Lung microvascular endothelial cell (primary cell): ENCODE results near the gene JPH4. TPM values are rescaled to one million over a fixed set of nuclear protein-coding genes. Genes with fewer than 3 reads are reported as not detected.

Experiments
- DNase-seq, 2 donors: peaks; one replicate each; pipeline versions ENCODE4 v3.0.0 to v3.0.0-alpha.2; 2010; ENCODE audit warnings: low read depth in 2 of 2
- total RNA-seq: library from RNA; depleted of rRNA; stranded (reverse); fragments of >200 nt; gene quantifications from 2 replicates; pipeline ENCODE4 v1.2.1, GENCODE V29; 2014

The JPH4 gene
- total RNA-seq, 1 donor from 2014 or later, result not detected

DNA sequence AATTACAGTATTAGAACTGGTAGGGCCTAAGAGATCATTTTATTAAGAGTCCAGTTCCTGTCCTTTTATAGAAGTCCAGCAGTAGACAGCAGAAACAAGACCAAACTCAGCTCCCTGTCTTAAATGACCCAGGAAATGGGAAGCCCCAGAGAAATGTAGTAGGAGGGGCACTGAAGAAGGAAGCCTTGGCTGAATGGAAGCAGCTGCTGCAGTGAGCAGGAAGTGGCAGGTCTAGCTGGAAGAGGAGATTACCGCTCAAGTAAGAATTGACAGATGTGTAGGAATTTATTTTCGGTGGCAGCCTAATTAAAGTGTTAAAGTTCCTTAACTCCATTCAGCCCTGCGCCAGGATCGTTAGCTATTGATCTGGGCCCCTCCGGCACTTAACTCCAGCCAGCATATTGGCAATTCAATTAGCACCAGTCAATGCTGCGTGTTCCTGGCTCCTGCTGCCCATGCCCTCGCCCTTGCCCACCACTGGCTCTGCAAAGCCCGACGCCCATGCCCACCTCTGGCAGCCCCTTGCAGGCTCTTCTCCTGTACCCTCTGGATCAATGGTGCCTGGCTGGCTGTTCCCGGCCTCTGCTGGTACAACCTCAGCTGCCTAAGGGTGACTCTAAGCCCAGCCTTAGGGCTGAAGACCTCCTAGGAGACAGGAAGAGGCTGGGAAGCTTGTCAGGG is 48.1 kb downstream of the JPH4 start:
- no peak for DNase-seq

DNA sequence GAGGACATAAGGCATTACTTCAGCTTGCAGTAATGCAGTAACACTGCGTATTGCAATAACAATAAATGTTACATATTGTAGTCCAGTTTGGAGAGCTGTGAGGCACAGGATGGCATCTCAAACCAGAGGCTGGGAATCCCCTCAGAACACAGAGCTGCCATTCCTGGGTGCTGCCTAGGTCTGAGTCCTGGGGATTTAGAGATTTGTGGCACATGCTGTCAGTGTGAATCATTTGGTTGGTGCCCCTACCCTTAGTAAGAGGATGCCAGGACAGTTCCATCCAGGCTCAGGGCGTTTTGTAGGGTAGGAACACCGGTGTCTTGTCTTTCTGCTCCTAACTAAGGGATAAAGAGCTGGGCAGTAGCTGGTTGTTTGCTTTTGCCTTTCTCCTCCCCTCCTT is 49.6 kb downstream of the JPH4 start:
- no peak for DNase-seq

DNA sequence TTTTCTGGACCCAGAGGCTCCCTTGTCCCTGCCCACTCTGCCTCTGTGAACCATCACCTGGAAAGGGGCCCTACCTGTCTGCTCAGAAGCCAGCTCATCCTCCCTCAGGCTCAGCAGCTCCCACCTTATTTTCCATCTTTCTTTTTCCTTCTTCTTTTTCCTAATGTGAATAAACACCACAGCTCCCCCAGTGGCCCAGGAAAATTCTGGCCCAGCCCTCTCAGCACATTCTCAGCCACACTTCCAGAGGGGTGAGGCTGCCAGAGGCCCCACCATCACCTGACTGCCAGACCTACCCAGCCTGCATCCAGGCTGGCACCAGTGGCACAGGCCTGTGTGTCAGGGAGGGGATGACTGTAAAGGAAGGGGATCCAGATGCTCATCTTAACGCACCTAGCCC is 50.0 kb downstream of the JPH4 start:
- no peak for DNase-seq

DNA sequence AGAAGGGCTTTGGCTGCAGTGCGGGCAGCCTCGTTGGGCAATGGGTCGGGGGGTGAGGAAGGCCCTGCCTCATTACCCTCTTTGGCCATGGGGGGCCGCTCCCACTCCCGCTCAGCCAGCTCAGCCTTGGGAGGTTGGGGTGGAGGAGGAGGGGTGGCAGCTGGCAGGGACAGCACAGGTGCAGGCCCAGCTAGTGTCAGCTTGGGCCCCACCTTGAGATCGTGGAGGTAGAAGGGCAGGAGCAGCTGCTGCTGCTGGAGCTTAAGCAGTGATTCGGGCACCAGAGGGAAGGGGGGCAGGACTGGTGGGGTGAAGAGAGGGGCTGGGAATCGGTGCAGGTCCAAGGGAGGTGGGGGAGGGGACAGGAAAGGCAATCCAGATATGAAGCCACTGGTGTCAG is 53.0 kb downstream of the JPH4 start:
- DNase-seq, result no peak

DNA sequence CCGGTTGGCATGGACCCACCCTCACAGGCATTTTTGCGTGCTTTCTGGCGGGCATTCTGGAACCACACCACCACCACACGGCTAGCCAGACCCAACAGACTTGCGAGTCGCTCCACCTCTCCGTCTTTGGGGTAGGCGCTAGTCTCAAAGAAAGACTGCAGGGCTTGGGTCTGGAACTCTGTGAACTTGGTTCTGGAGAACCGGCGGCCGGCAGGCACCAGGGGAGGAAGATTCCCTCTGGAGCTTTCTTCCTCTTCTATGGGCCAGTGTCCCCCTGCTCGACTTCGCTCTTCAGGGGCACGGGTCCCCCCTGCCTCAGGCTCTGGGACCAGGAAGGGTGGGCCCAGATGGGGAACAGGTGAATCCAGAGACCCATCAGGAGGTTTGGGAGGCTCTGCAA is 53.6 kb downstream of the JPH4 start:
- no peak for DNase-seq

DNA sequence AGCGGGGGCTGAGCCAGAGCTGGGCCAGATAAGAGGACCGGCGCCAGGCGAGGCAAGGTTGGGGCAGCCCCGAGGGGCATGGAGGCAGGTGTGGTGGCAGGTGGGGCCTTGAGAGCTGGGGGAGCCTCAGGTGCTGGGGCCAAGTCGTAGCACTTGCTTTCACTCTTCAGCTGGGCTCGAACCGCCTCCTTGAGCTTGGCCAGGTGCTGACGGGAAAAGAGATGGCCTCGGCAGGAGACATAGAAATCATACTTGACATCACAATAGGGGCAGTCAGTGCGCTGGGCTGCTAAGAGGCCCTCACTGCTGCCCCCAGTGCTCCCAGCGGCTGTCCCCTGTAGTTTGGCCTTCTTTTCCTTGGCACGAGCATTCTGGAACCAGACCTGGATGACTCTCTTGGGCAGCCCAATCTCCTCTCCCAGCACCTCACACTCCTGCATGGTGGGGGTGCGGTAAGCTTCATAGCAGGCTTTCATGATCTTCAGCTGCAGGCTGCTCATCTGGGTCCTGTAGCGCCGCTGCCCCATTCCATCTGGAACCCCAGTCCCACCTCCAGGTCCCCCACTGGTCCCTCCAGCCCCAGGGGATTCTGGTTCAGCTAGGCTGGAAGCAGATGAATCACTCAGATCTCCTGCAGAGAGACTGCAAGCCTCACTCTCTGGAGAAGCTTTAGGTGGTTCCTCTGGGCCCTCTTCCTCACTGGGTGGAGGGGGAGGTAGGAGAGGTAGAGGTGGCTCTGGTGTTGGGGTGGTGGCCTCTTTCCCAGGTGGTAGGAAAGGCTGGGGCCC is 55.2 kb downstream of the JPH4 start:
- no peak for DNase-seq

DNA sequence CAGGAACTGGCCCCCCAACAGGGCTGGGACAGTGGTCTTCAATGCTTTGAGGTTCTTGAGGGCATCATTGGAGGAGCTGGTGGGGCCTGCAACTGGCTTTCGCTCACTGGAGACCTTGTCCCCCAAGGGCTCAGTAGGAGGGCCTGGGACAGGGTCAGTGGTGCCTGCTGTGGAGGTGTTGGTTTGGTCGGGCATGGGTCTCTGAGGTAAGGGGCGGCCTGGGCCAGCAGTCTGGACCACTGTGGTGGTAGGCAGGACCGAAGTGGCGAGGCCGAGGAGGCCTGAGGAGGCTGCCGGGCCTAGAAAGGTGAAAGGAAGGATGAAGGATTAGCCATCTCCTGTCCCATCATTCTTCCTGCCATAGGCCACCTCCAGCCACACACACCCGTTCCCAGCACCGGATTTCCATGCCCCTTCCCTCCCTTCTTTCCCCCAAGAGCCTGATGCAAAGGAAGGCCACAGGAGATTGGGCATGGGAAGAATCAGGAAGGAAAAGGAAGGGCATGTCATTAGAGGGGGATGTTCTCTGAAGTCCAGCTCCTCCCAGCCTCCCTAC is 55.9 kb downstream of the JPH4 start:
- no peak for DNase-seq

DNA sequence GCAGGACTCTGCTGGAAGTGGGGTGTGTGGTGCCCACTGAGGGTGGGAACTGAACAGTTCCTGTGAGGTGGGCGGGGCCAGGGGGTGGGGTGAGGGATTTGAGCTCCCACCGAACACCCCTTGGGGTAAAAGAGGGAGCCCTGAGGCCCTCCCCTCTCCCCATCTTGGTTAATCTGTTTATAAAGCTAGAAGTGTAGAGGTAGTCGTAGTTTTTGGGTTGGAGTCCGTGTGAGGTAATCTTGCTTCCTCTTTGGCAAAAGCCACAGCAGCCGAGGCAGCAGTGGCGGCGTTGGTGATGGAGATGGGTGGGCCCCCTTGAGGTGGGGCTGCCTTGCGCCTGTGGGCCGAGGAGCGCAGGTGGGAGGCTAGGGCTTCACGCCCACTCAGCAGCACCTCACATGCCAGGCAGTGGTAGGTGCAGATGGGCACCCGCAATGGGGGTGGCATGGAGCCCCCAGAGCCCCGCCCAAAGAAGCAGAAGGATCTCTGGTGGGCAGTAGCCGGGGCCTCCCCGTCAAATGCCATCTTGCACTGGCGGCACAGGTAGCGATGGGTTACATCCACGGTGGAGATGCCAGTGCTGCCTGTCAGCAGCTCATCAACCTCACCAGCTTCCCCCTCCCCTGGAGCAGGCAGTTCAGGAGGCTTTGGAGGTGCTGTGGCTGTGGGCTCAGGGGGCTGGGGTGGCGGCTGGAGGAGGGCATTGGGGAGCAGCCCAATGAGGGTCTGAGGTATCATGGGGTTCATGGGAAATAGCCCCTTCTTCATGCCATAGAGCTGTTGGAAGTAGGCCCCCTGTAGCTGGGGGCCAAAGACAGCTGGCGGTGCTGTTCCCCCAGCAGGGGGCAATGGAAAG is 56.6 kb downstream of the JPH4 start:
- no peak for DNase-seq

DNA sequence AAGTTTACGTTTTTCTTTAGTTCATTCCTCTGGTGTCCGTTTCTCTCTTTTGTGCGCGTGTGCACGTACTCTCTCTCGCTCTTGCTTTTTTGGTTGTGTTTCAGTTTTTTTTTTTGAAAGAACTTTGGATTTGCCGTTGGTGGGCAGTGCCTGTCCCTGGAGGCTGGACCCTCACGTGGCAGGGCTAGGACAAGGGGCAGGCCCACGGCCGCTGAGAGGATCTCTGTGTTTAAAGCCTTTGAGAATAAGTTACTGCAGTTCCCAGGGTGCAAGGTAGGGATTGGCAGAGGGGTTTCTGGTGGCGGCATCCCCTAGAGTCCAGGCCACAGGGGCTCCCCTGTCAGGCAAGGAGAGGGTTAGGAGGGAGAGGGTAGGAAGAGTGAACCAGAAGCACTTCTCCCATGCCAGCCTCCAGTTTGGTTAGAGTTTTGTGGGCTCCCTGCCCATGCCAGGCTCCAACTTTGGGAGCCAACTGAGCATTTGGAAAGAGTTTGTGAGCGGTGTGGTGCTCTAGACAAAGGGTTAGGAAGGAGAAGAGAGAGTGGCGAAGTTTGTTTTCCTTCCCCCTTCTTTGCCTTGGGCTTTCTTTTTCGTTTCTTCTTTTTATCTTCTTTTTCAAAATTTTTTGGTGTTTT is 57.6 kb downstream of the JPH4 start:
- no peak for DNase-seq

DNA sequence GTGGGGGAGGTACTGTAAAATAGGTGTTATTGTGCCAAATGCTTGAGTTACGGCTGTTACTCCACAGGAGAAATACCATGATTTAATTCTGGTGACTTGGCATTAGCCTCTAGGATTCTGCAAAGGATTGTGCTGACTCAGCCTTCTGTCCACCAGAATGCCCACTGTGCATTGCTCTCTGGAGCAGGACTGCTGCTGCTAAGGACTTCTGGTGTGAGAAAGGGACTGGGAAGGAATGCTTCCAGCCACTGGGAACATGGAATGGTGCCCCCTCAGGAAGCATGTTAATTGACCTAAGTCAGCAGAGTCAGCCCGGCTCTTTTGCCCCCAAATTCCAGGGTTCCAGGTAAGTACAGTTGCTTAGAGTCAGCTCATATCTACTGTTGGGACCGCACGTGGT is 59.9 kb downstream of the JPH4 start:
- no peak for DNase-seq

Other genes with a start within 250 kb of the JPH4 start
- 0.22 and 0.60 TPM in 2 replicates for gene SLC22A17, start 225.9 kb downstream of the JPH4 start, total RNA-seq
- not detected in 2 replicates for gene EFS, start 213.6 kb downstream of the JPH4 start, total RNA-seq
- not detected in 2 replicates for gene IL25, start 206.0 kb downstream of the JPH4 start, total RNA-seq
- not detected in 2 replicates for gene CMTM5, start 201.7 kb downstream of the JPH4 start, total RNA-seq
- gene MYH6, start 170.5 kb downstream of the JPH4 start, total RNA-seq, result not detected in 2 replicates
- not detected in 2 replicates for gene MYH7, start 143.1 kb downstream of the JPH4 start, total RNA-seq
- gene NGDN, start 109.1 kb downstream of the JPH4 start, total RNA-seq, result 28.1 and 46.8 TPM in 2 replicates
- gene ZFHX2, start 27.0 kb downstream of the JPH4 start, total RNA-seq, result under 0.01 and 0.22 TPM in 2 replicates
- 5.7 and 9.1 TPM in 2 replicates for gene THTPA, start 22.5 kb downstream of the JPH4 start, total RNA-seq
- 18.5 and 23.8 TPM in 2 replicates for gene AP1G2, start 11.0 kb downstream of the JPH4 start, total RNA-seq
- gene DHRS2, start 57.6 kb upstream of the JPH4 start, total RNA-seq, result 0.20 and 0.87 TPM in 2 replicates